HG03175 (cell line): ENCODE measurements around the gene SYTL2.
"Not testable (repeated sequence)": the region's sequence is repeated elsewhere in the genome, so short reads cannot be mapped to it uniquely, and the experiment has no call there.

Experiments
- ATAC-seq: cut with Tn5 transposase; IDR thresholded peaks from one replicate; pipeline ENCODE4 v1.9.1; 2021; ENCODE audit warnings: mild to moderate bottlenecking, moderate library complexity; ENCODE audit not compliant: unreplicated experiment

Gene SYTL2

DNA sequence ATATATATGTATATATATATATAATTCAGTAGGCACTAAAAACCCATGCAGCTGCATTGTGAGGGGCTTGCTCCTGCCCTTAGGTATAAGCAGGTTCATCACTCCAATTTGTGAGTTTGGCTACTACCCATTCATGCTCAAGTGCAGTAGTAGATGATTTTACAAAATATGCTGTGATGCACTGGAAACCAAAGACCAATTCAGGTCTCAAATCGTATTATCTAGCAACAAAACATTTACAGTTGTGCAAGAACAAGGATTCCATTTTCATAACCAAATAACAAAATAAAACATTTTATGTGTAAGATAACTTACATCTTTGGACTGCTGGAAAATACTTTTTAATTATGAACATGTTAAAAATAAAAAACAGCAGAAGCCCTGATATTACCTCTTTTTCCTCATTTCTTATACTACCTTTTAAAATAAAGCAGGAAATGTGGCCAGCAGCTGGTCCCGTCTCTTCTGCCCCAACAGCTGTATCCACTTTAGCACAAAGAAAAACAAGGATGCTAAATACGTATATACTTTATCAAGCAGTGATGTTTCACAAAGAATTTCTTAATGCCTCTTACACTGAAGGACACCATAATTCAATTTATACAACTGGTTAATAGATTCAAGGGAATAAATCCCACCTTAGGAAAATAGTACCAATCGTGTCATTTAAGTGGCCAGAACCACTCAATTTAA lies 148.8 kb downstream of the SYTL2 start:
- ATAC-seq = no peak

DNA sequence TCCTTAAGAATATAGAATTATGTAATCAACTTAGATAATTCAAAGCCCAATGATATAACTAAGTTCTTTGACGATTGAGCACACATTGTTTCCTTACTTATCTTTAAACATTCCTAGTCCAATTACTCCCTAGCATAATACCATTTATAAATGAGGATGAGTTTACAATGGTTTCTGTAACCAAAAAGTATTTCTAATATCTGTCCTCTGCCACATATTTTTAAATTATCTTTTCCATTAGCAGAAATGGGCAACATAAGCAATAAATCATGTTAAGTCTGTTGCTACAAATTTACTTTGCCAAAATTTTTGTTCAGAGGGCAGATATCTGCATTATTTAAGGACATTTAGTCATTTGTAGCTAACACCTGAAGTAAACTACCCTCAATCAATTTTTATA lies 152.8 kb downstream of the SYTL2 start:
- ATAC-seq = no peak

DNA sequence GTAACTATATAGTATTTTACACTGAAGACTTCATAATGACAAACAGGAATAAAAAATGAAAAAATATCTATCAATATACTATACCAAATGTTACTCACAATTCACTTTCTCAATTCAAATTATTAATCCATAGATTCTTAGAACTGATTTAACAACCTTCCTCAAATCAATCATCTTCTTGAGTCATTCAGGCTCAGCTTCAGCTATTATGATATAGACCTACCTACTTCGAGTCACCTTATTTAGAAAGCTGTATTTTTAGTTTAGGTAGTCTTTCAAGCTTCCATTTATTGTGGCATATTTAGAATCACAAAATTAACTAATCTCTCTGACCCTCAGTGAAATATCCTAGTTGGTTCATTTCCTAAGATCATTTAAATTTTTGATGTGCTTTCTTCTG lies 154.2 kb downstream of the SYTL2 start:
- no peak for ATAC-seq

DNA sequence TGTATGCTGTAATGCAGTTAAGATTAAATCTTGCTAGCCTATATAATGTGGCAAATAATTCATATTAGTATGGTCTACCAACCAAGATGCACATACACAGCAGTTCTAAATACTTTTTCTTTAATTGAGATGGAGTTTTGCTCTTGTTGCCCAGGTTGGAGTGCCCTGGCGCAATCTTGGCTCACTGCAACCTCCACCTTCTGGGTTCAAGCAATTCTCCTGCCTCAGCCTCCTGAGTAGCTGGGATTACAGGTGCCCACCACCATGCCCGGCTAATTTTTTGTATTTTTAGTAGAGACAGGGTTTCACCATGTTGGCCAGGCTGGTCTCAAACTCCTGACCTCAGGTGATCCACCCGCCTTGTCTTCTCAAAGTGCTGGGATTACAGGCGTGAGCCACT lies 156.6 kb downstream of the SYTL2 start:
- not testable (repeated sequence) for ATAC-seq

DNA sequence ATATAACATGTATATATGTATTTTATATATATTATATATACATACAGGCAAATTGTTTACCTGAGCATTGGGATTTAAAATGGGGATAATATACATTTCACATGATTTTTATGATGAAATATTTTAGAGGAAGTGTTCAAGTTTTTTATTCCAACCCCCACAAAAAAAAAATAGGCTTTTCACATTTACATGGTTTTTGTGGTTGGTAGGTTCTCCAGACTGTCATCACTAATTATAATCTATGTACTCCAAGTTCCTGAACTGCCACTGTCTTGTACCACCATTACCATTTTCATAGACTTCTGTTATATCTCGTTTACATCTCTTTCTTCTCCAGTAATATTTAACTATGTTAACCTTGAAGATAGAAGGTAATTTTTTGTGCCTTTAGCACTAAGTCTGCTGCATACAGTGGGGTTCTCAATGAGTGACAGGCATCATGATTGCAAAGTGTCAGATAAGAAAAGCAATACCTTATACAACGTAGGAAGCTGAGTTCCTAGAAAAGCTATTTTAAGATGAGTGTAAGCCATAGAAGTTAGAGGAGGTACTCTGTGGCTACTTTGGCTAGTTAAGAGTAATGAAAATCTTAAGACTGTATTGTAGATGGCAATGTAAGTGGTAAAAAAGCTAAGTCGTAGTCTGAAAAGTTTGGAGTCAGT lies 158.0 kb downstream of the SYTL2 start:
- no peak for ATAC-seq

DNA sequence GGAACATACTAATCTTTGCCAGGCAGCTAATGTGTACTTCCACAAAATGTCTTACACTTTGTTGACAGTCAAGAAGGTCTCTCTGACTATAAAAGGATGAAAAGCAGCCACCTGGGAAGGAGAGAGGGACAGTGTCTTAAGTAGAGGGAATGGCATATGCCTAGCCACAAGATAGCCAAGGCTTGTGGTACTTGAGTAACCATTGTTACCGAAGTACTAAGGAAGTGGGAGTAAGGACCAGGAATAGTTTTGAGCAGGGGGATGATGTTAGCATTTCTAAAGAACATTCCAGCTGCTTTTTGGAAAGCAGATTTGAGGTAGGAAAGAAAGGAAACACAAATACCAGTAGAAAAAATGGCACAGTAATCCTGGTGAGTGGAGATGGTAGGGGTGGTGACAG lies 159.8 kb downstream of the SYTL2 start:
- ATAC-seq = no peak

DNA sequence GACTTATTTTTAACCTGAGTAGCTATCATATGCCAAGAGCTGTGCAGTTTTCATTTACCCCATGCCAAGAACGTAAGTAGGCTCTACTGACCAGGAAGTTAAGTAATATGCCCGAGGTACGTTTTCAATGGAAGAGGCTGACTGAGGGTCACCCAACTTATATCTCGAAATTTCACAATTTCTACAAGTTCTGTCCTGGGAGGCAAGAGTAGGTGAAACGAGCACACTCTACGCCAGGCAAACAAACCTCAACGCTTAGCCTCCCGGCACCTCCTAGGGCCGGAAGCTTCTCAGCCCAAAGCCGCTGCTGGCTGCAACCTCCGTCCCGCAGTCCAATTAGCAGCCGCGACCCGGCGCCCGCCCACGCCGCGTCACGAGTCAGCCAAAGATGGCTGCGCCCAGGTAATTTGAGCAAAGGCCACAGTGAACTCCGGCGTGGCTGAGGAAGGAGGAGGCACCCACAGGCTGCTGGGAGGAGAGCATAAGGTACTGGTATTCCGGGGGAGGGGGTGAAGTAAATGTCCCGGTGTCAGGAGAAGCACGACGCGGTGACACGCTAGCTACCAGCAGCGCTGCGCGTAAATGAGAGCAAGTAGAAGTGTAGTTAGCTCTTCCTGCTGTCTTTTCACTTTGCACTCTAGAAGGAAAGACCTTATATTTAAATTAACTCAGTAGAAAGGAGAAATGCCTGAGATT lies 163.2 kb downstream of the SYTL2 start, which contains the start of gene TMEM126A:
Gene TMEM126A (plus strand): TSS at position 364 of the 696 bp plus-strand sequence. CDS start 2,289 bp downstream, outside the sequence.
- ATAC-seq = peak; percentile 100

DNA sequence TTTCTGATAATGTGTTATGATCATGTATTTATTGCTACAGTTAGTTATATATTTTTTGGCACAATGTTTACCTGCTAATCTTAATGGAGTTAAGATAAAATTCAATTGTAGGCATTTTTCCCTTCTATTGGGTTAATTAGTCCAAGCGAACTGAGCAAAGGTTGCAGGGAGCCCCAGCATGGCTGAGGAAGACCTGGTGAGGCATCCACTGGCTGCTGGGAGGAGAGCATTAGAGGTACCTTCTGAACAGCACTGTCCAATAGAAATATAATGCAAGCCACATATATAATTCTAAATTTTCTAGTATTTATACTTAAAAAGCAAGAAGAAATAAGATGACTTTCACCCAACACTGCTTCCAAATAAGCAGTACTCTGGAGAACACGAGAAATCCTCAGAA lies 163.9 kb downstream of the SYTL2 start:
- peak; percentile 4 for ATAC-seq
